ENCODE measurements around the gene SMARCA2.

Gene SMARCA2

DNA sequence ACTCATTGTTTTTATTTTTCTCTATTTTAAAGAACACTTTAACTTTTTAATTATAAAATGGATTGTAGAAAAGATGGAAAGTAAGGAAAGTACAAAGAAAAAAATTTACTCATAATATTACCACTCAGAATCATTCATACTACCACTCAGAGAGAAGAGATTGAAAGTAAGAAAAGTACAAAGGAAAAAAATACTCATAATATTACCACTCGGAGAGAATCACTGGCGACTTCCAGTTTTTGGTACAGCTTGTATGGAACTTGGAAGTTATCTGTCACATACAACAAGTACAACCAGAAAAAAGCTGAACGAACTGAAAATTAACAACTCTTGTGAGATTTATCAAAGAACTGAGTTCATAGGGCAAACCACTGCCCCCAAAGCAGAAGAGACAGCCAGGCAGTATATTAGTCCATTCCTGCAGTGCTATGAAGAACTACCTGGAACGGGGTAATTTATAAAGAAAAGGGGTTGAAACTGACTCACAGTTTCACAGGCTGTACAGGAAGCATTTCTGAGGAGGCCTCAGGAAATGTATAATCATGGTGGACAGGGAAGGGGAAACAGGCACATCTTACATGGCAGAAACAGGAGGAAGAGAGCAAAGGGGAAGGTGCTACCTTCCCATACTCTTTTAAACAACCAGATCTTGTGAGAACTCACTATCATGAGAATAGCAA is 183.9 kb downstream of the SMARCA2 start:
- TF ChIP-seq, protein P1, sequence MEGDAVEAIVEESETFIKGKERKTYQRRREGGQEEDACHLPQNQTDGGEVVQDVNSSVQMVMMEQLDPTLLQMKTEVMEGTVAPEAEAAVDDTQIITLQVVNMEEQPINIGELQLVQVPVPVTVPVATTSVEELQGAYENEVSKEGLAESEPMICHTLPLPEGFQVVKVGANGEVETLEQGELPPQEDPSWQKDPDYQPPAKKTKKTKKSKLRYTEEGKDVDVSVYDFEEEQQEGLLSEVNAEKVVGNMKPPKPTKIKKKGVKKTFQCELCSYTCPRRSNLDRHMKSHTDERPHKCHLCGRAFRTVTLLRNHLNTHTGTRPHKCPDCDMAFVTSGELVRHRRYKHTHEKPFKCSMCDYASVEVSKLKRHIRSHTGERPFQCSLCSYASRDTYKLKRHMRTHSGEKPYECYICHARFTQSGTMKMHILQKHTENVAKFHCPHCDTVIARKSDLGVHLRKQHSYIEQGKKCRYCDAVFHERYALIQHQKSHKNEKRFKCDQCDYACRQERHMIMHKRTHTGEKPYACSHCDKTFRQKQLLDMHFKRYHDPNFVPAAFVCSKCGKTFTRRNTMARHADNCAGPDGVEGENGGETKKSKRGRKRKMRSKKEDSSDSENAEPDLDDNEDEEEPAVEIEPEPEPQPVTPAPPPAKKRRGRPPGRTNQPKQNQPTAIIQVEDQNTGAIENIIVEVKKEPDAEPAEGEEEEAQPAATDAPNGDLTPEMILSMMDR (conservative IDR thresholded peaks at IDR 0.05; ENCODE audit: low read depth, low read length), result no peak
- no peak overlapping the region for H3K4me3 ChIP-seq (ENCODE audit: low read depth, low read length)
- DNase-seq (ENCODE audit: low read depth), result no peak

DNA sequence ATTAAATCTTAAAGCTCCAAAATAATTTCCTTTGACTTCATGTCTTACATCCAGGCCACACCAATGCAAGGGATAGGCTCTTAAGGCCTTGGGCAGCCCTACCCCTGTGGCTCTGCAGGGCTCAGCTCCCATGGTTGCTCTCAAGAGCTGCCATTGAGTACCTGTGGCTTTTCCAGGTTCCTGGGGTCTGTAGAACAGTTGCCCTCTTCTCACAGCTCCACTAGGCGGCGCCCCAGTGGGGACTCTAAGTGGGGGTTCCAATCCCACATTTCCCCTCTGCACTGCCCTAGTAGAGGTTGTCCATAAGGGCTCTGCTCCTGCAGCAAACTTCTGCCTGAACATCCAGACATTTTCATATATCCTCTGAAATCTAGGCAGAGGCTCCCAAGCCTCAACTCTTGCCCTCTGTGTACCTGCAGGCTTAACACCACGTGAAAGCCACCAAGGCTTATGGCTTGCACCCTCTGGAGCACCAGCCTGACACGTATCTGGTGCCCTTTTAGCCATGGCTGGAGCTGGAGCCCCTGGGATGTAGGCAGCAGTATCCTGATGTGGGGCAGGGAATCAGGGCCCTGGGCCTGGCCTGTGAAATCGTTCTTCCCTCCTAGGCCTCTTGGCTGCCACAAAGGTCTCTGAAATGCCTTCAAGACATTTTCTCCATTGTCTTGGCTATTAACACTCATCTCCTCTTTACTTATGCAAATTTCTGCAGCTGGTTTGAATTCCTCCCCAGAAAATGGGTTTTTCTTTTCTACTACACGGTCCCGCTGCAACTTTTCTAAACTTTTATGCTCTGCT is 185.1 kb downstream of the SMARCA2 start:
- TF ChIP-seq, protein P1 (conservative IDR thresholded peaks at IDR 0.05; ENCODE audit: low read depth, low read length), result no peak

DNA sequence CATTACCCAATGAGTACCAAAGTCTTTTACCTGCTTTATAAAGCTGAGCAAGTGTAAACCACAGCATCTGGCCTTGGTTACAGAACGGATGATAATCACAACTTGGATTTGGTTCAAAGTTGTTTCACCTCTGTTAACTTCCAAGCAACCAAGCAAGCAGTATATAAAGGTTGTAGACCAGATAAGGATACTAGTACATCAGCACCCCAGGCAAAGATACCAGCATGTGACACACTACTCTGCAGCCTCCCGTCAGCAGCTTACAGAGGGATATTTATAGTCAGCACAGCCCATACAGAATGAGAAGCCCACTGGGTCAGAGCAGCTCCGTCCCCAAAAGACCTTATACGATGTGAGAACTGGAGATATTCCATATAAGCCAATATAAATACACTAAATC is 193.3 kb downstream of the SMARCA2 start:
- no peak for DNase-seq (ENCODE audit: low read depth)
- H3K4me3 ChIP-seq (ENCODE audit: low read depth, low read length), result no peak overlapping the region
- TF ChIP-seq, protein P1 (conservative IDR thresholded peaks at IDR 0.05; ENCODE audit: low read depth, low read length), result no peak

More for the DNA sequence above, 185.1 kb downstream of the SMARCA2 start:
- no peak for DNase-seq (ENCODE audit: low read depth)
- no peak overlapping the region for H3K4me3 ChIP-seq (ENCODE audit: low read depth, low read length)

DNA sequence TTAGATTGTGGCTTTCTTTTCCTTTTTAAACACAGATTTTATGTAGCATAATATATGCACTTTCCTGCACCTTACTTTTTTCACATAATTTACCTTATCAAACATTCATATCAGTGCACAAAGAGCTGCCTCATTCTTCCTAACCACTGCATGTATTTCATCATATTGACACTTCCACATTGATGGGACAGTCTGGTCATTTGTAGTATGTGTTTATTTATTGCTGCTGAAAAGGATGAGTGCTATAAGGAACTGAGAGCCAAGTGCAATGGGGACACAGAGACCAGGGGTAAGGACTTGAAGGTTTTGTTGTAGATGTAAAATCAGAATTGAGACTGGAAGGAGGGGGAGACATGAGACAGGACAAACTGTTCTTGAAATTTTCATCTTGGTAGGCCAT is 193.8 kb downstream of the SMARCA2 start:
- TF ChIP-seq, protein P1 (conservative IDR thresholded peaks at IDR 0.05; ENCODE audit: low read depth, low read length), result no peak
- H3K4me3 ChIP-seq (ENCODE audit: low read depth, low read length), result no peak overlapping the region
- no peak for DNase-seq (ENCODE audit: low read depth)

DNA sequence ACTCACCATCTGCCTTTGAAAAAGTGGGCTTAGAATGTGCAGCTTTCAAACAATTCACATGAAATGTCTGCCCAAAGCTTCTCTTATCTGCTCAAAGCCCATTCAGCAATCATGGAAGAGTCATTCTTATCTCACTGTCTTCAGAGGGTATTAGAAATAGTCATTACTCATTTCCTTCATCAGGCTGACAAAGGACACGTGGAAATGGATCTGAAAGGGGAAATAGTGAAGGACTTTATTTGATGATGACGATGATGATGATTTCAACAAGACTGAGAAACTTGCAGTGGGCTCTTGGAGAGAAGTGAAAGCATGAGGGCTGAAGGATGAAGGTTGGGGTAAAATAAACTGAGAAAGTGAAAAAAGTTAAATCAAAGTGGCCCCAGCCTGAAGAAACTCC is 194.3 kb downstream of the SMARCA2 start:
- DNase-seq (ENCODE audit: low read depth), result no peak
- H3K4me3 ChIP-seq (ENCODE audit: low read depth, low read length), result no peak overlapping the region
- TF ChIP-seq, protein P1 (conservative IDR thresholded peaks at IDR 0.05; ENCODE audit: low read depth, low read length), result no peak

DNA sequence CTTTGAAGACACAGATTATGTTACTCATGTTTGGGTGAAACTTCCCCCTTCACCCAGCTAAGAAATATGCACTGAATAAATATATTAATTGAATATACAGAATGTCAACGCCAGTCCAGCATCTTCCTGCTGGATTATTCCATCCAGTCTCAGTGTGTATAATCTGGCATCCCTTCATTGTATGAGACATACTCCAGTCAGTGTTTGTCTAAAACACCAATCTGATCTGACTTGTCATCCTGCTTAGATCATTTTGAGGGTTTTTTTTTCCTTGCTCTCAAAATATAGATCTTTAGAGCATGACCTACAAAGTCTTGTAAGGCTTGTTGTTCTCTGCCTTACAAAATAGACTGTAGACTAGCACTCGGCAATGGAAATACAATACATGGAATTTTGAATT is 195.1 kb downstream of the SMARCA2 start:
- TF ChIP-seq, protein P1 (conservative IDR thresholded peaks at IDR 0.05; ENCODE audit: low read depth, low read length), result no peak
- no peak overlapping the region for H3K4me3 ChIP-seq (ENCODE audit: low read depth, low read length)
- DNase-seq (ENCODE audit: low read depth), result no peak
